HCT116 (cell line): Measurements from ENCODE around the gene MAST4. TPM values are rescaled to one million over a fixed set of nuclear protein-coding genes. Genes with fewer than 3 reads are reported as not detected.

Experiments used
- ATAC-seq: fragments of 200-7000 bp; cut with Tn5 transposase; 2 replicates; pipeline ENCODE4 v1.9.1; 2020; ENCODE audit warnings: mild to moderate bottlenecking, moderate library complexity
- BruUV-seq: library from RNA; stranded (reverse); fragments of 400-500 nt; replicated peaks from 2 replicates; lab custom pipeline; 2021; lab: Mats Ljungman, UMichigan
- CTCF ChIA-PET: fragments of 300-600 bp; sonication (Branson Sonifier 250); formaldehyde crosslinking; loops from one replicate; lab custom pipeline; 2021; ENCODE audit warnings: antibody characterized with exemption; lab: Charles Lee
- POLR2A ChIA-PET: fragments of 300-600, 350-600 bp; sonication (Branson Sonifier 250); formaldehyde crosslinking; loops from one replicate; lab custom pipeline; 2021; ENCODE audit warnings: antibody characterized with exemption; lab: Charles Lee
- RAD21 ChIA-PET, 2 experiments: fragments of 300-600 bp; sonication (Branson Sonifier 250); formaldehyde crosslinking; loops; one replicate each; lab custom pipeline; 2023; ENCODE audit warnings: low total read pairs in 2 of 2; ENCODE audit not compliant: uncharacterized antibody in 2 of 2, unreplicated experiment in 2 of 2, low non-redundant PET in 1 of 2; lab: Charles Lee
- DNase-seq: peaks from one replicate; pipeline ENCODE4 v3.0.0-alpha.2; 2010; ENCODE audit warnings: low read depth, low spot score
- H2AFZ ChIP-seq: fragments of 200-600 bp; shearing (Covaris generic), sonication (generic); 2 replicates; pipeline ENCODE4 v1.6.1; 2017; ENCODE audit warnings: low read depth, mixed run types, mixed read lengths, antibody characterized with exemption, low read length; ENCODE audit not compliant: poor library complexity, severe bottlenecking
- H3K27ac ChIP-seq: 2 replicates; pipeline ENCODE4 v1.5.1; 2012; ENCODE audit warnings: low read depth, low read length
- H3K27me3 ChIP-seq: fragments of 200-600 bp; sonication (generic); 2 replicates; pipeline ENCODE4 v1.6.1; 2016; ENCODE audit warnings: mixed run types, low read length, mixed read lengths; ENCODE audit not compliant: insufficient read depth
- H3K36me3 ChIP-seq, 2 experiments: fragments of 200-500 bp in 1 of 2; fragments of 200-600 bp in 1 of 2; sonication (Bioruptor generic) in 1 of 2; sonication (generic) in 1 of 2; 2 replicates each; pipeline versions ENCODE4 v1.5.1 to v1.6.1; 2014 to 2016; ENCODE audit warnings: low read length in 2 of 2, inconsistent platforms in 1 of 2, mixed read lengths in 1 of 2, mixed run types in 1 of 2; ENCODE audit not compliant: insufficient read depth in 2 of 2, control insufficient read depth in 1 of 2
- H3K4me1 ChIP-seq, 2 experiments: fragments of 200-600 bp in 1 of 2; sonication (generic) in 1 of 2; 2 replicates each; pipeline versions ENCODE4 v1.5.1 to v1.6.1; 2012 to 2017; ENCODE audit warnings: low read length in 2 of 2, inconsistent platforms in 1 of 2, mild to moderate bottlenecking in 1 of 2, mixed read lengths in 1 of 2, mixed run types in 1 of 2, moderate library complexity in 1 of 2; ENCODE audit not compliant: insufficient read depth in 2 of 2, control insufficient read depth in 1 of 2
- H3K4me2 ChIP-seq: fragments of 200-600 bp; sonication (generic); 2 replicates; pipeline ENCODE4 v1.6.1; 2017; ENCODE audit warnings: mixed run types, low read length, mixed read lengths
- H3K4me3 ChIP-seq, 2 experiments: fragments of 200-600 bp in 1 of 2; sonication (generic) in 1 of 2; replicated peaks in 1 of 2; 2 replicates each; pipeline ENCODE4 v1.5.1; 2011 to 2016; ENCODE audit warnings: low read length in 2 of 2, control low read depth in 1 of 2, low read depth in 1 of 2, mild to moderate bottlenecking in 1 of 2, mixed read lengths in 1 of 2, mixed run types in 1 of 2
- H3K79me2 ChIP-seq: fragments of 200-600 bp; sonication (generic); 2 replicates; pipeline ENCODE4 v1.6.1; 2017; ENCODE audit warnings: mild to moderate bottlenecking, mixed run types, low read length, moderate library complexity, mixed read lengths; ENCODE audit not compliant: insufficient read depth
- H3K9ac ChIP-seq: fragments of 200-600 bp; sonication (generic); 2 replicates; pipeline ENCODE4 v1.6.1; 2016; ENCODE audit warnings: low read length, mixed read lengths
- H3K9me2 ChIP-seq: fragments of 200-600 bp; sonication (generic), shearing (Covaris generic); 2 replicates; pipeline ENCODE4 v1.6.1; 2017; ENCODE audit warnings: mixed run types, mild to moderate bottlenecking, moderate library complexity; ENCODE audit not compliant: insufficient read depth
- H3K9me3 ChIP-seq, 2 experiments: fragments of 200-500 bp in 1 of 2; fragments of 200-600 bp in 1 of 2; sonication (Bioruptor generic) in 1 of 2; sonication (generic) in 1 of 2; 2 replicates each; pipeline ENCODE4 v1.6.1; 2014 to 2017; ENCODE audit warnings: low read length in 2 of 2, mixed read lengths in 2 of 2, inconsistent platforms in 1 of 2, low read depth in 1 of 2, mild to moderate bottlenecking in 1 of 2, mixed run types in 1 of 2, moderate library complexity in 1 of 2; ENCODE audit not compliant: control insufficient read depth in 1 of 2, insufficient read depth in 1 of 2
- H4K20me1 ChIP-seq: fragments of 200-600 bp; sonication (generic), shearing (Covaris generic); 2 replicates; pipeline ENCODE4 v1.6.1; 2017; ENCODE audit warnings: mixed run types, mild to moderate bottlenecking, moderate library complexity; ENCODE audit not compliant: insufficient read depth
- ATF3 ChIP-seq: IDR thresholded peaks from 2 replicates; pipeline ENCODE4 v1.6.1; 2012
- CBX3 ChIP-seq: IDR thresholded peaks from 2 replicates; pipeline ENCODE4 v1.6.1; 2012; ENCODE audit warnings: low read depth
- CEBPB ChIP-seq: IDR thresholded peaks from 2 replicates; pipeline ENCODE4 v1.6.1; 2012; ENCODE audit warnings: low read depth
- CTCF ChIP-seq, 3 experiments: fragments of 200-600 bp in 1 of 3; sonication (generic) in 1 of 3; IDR thresholded peaks in 2 of 3; conservative IDR thresholded peaks in 1 of 3; 2 replicates each; pipeline ENCODE4 v1.5.1; 2012 to 2017; ENCODE audit warnings: low read depth in 2 of 3, low read length in 2 of 3, antibody characterized with exemption in 1 of 3, borderline replicate concordance in 1 of 3, control low read depth in 1 of 3, mild to moderate bottlenecking in 1 of 3, mixed read lengths in 1 of 3, mixed run types in 1 of 3, moderate library complexity in 1 of 3; ENCODE audit not compliant: insufficient read depth in 1 of 3
- EGR1 ChIP-seq: IDR thresholded peaks from 2 replicates; pipeline ENCODE4 v1.6.1; 2012; ENCODE audit warnings: low read depth
- ELF1 ChIP-seq: IDR thresholded peaks from 2 replicates; pipeline ENCODE4 v1.6.1; 2012; ENCODE audit warnings: low read depth, borderline replicate concordance
- EZH2phosphoT487 ChIP-seq: fragments of 200-600 bp; IDR thresholded peaks from 2 replicates; pipeline ENCODE4 v1.6.1; 2018; ENCODE audit warnings: antibody characterized with exemption, borderline replicate concordance
- FOSL1 ChIP-seq: IDR thresholded peaks from 2 replicates; pipeline ENCODE4 v1.6.1; 2012; ENCODE audit warnings: low read depth
- POLR2A ChIP-seq: IDR thresholded peaks from 2 replicates; pipeline ENCODE4 v1.7.0; 2011; ENCODE audit warnings: borderline replicate concordance; ENCODE audit not compliant: insufficient read depth, insufficient read length; ENCODE audit errors: extremely low read depth
- POLR2AphosphoS5 ChIP-seq: IDR thresholded peaks from 2 replicates; pipeline ENCODE4 v1.6.1; 2011; ENCODE audit warnings: mild to moderate bottlenecking, low read depth, low read length, moderate library complexity
- RAD21 ChIP-seq: IDR thresholded peaks from 2 replicates; pipeline ENCODE4 v1.6.1; 2012; ENCODE audit warnings: low read depth, mild to moderate bottlenecking
- SIN3A ChIP-seq: IDR thresholded peaks from 2 replicates; pipeline ENCODE4 v1.6.1; 2012; ENCODE audit warnings: low read depth
- SRF ChIP-seq: IDR thresholded peaks from 2 replicates; pipeline ENCODE4 v1.6.1; 2012; ENCODE audit warnings: low read depth
- ZBTB33 ChIP-seq: IDR thresholded peaks from 2 replicates; pipeline ENCODE4 v1.6.1; 2011; ENCODE audit warnings: mild to moderate bottlenecking, low read length, moderate library complexity; ENCODE audit not compliant: insufficient replicate concordance; ENCODE audit errors: extremely low read depth
- ZFX ChIP-seq: fragments of 450-650 bp; IDR thresholded peaks from 2 replicates; pipeline ENCODE4 v1.6.1; 2017
- ZNF274 ChIP-seq: fragments of 200-500 bp; sonication (Bioruptor generic); IDR thresholded peaks from 2 replicates; pipeline ENCODE4 v1.6.1; 2014; ENCODE audit warnings: mild to moderate bottlenecking, low read depth, low read length, inconsistent platforms
- intact Hi-C: fragments of 100-400 bp; cut with micrococcal nuclease; formaldehyde crosslinking; loops from 2 replicates; pipeline ENCODE4 v1.10.0; 2022
- total RNA-seq: library from RNA; stranded (reverse); gene quantifications from one replicate; pipeline ENCODE4 v1.2.1, GENCODE V29; 2021; ENCODE audit not compliant: unreplicated experiment
- TF ChIP-seq, protein P1 (sequence below): IDR thresholded peaks from 2 replicates; pipeline ENCODE4 v1.6.1; 2012; ENCODE audit warnings: low read depth

MAST4 gene
- total RNA-seq, 1 experiment from 2014 or later = 1.1 TPM

- Histone ChIP-seq H3K9me3 (no peaks in the 10 kb centered on the region), H3K27ac (no peak overlapping the region), H3K79me2 (no peaks in the 10 kb centered on the region), H3K4me1 (no peaks in the 10 kb centered on the region), H3K27me3 (peaks cover 46% of the 10 kb centered on the region), H4K20me1 (no peaks in the 10 kb centered on the region), H3K4me3 (no peak overlapping the region), H3K9ac (no peak overlapping the region), H3K36me3 (no peaks in the 10 kb centered on the region), H2AFZ (no peak overlapping the region), H3K4me2 (no peak overlapping the region), H3K9me2 (no peaks in the 10 kb centered on the region)
- ChIA-PET POLR2A (no interaction called here), RAD21 (no interaction called here), CTCF (interaction anchor here (0.8 to 2.2 kb wide), 4 partner anchors 12 to 436 kb away, joined by 3 to 12 read pairs (median 6); no protein-coding TSS in a partner anchor)
- intact Hi-C loops = loop anchor here (5.0 kb wide), 1 partner anchor 436 kb away; no protein-coding TSS in a partner anchor
- no peak for DNase-seq
- TF ChIP-seq ZFX = no peak
- no peak for TF ChIP-seq POLR2AphosphoS5
- TF ChIP-seq CEBPB = no peak
- no peak for TF ChIP-seq ATF3
- TF ChIP-seq RAD21 = no peak
- TF ChIP-seq CTCF (IDR thresholded peaks at IDR 0.05 in 2 of 3, conservative IDR thresholded peaks at IDR 0.05 in 1 of 3; ENCODE audit: borderline replicate concordance in 1 of 3, insufficient read depth in 1 of 3, low read depth in 2 of 3, low read length in 2 of 3) = no peak
- no peak for TF ChIP-seq FOSL1
- no peak for TF ChIP-seq SIN3A
- TF ChIP-seq, protein P1, sequence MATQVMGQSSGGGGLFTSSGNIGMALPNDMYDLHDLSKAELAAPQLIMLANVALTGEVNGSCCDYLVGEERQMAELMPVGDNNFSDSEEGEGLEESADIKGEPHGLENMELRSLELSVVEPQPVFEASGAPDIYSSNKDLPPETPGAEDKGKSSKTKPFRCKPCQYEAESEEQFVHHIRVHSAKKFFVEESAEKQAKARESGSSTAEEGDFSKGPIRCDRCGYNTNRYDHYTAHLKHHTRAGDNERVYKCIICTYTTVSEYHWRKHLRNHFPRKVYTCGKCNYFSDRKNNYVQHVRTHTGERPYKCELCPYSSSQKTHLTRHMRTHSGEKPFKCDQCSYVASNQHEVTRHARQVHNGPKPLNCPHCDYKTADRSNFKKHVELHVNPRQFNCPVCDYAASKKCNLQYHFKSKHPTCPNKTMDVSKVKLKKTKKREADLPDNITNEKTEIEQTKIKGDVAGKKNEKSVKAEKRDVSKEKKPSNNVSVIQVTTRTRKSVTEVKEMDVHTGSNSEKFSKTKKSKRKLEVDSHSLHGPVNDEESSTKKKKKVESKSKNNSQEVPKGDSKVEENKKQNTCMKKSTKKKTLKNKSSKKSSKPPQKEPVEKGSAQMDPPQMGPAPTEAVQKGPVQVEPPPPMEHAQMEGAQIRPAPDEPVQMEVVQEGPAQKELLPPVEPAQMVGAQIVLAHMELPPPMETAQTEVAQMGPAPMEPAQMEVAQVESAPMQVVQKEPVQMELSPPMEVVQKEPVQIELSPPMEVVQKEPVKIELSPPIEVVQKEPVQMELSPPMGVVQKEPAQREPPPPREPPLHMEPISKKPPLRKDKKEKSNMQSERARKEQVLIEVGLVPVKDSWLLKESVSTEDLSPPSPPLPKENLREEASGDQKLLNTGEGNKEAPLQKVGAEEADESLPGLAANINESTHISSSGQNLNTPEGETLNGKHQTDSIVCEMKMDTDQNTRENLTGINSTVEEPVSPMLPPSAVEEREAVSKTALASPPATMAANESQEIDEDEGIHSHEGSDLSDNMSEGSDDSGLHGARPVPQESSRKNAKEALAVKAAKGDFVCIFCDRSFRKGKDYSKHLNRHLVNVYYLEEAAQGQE = no peak
- TF ChIP-seq ZNF274 = no peak
- no peak for TF ChIP-seq POLR2A
- TF ChIP-seq EZH2phosphoT487 = no peak
- no peak for TF ChIP-seq CBX3
- TF ChIP-seq ELF1 = no peak
- TF ChIP-seq ZBTB33 = no peak
- no peak for TF ChIP-seq EGR1
- TF ChIP-seq SRF = no peak
- ATAC-seq = no peak
- no TSS peak for BruUV-seq
Measured at GRCh38 chr5:66742896-66743247, 146.7 kb downstream of the MAST4 start.
